Measurements from ENCODE around the gene DCC.

GRCh38 chr18:53319628-53320027 lies 979.6 kb downstream of the DCC start:
- TF ChIP-seq EGR1 (IDR thresholded peaks at IDR 0.05; ENCODE audit: low read depth) (no peak), POLR2A (IDR thresholded peaks at IDR 0.05; ENCODE audit: borderline replicate concordance, extremely low read depth, insufficient read depth, insufficient read length) (no peak), SIN3A (IDR thresholded peaks at IDR 0.05; ENCODE audit: low read depth) (no peak), CTCF (IDR thresholded peaks at IDR 0.05 in 2 of 3, conservative IDR thresholded peaks at IDR 0.05 in 1 of 3; ENCODE audit: borderline replicate concordance in 1 of 3, insufficient read depth in 1 of 3, low read depth in 2 of 3, low read length in 2 of 3) (no peak), MAX (IDR thresholded peaks at IDR 0.05) (no peak), YY1 (IDR thresholded peaks at IDR 0.05; ENCODE audit: extremely low read depth, insufficient replicate concordance, low read depth, low read length) (no peak), ATF3 (IDR thresholded peaks at IDR 0.05) (no peak)

Data from HCT116 (cell line).